ENCODE results near the gene CACNA1I. TPM values are rescaled to one million over a fixed set of nuclear protein-coding genes. Genes with fewer than 3 reads are reported as not detected.

The CACNA1I gene
- total RNA-seq, 1 donor from 2014 or later = 0.03 TPM

DNA sequence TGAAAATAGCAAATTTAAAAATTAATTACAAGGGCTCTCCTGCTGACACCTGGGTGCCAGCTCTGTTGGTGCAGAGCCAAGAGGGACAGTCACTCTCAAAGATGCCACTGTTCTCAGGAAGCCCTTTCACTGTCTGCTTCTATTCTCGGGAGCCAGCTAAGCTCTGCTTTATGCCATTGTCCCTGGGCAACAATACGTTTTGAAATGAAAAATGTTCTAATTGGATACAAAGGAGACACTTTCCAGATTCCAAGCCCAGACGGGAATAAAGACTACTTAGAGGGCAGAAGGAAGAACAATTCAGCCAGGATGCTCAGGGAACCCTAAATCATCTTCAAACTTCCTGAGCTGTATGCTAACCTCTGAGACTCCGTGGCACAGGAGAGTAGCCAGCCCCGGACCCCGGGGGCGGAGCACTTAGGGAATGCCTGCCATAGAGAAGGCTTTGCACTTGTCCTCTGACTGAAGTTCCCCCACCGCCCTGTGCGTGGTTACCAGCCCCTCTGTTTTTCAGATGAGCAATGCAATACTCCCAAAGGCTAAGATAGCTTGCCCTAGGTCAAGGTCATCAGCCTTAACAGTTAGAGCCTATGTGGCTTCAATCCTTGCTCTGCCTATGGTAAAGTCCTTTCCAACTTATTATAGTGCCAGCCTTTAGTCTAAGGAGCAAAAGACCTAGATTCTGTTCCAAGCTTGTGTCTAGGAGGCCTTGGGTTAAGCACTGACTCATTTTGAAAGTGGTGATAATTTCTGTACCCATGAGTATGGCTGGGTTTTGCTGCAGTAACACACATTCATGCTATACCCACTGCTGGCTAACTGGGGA is 150.9 kb downstream of the CACNA1I start:
- Mint-ChIP-seq H3K4me1 (ENCODE audit: unreplicated experiment) (no peaks in the 10 kb centered on the region), H3K4me3 (ENCODE audit: unreplicated experiment) (no peak overlapping the region), H3K9me3 (ENCODE audit: unreplicated experiment) (no peaks in the 10 kb centered on the region), H3K27ac (ENCODE audit: unreplicated experiment) (no peak overlapping the region), H3K27me3 (ENCODE audit: unreplicated experiment) (peaks cover 32% of the 10 kb centered on the region), H3K36me3 (ENCODE audit: unreplicated experiment) (no peaks in the 10 kb centered on the region)
- no peak for DNase-seq (ENCODE audit: extremely low spot score, unreplicated experiment)
- TF ChIP-seq, protein P1, sequence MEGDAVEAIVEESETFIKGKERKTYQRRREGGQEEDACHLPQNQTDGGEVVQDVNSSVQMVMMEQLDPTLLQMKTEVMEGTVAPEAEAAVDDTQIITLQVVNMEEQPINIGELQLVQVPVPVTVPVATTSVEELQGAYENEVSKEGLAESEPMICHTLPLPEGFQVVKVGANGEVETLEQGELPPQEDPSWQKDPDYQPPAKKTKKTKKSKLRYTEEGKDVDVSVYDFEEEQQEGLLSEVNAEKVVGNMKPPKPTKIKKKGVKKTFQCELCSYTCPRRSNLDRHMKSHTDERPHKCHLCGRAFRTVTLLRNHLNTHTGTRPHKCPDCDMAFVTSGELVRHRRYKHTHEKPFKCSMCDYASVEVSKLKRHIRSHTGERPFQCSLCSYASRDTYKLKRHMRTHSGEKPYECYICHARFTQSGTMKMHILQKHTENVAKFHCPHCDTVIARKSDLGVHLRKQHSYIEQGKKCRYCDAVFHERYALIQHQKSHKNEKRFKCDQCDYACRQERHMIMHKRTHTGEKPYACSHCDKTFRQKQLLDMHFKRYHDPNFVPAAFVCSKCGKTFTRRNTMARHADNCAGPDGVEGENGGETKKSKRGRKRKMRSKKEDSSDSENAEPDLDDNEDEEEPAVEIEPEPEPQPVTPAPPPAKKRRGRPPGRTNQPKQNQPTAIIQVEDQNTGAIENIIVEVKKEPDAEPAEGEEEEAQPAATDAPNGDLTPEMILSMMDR (IDR thresholded peaks at IDR 0.05) = no peak

DNA sequence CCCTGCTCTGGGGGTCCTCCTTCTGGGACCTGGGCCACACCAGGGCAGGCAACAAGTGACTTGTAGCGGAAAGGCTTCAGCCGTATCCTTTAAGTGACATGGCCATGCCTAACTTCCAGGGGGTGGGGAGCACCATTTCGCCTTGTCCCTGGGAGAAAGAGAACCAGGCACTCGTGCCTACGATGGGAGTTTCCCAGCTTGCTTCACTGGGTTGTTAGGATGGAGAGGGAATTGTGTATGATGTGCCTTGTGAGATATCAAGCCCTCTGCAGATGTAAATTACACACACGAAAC is 151.4 kb downstream of the CACNA1I start:
- no peak overlapping the region for H3K4me3 Mint-ChIP-seq (ENCODE audit: unreplicated experiment)
- H3K9me3 Mint-ChIP-seq (ENCODE audit: unreplicated experiment) = no peaks in the 10 kb centered on the region
- H3K27me3 Mint-ChIP-seq (ENCODE audit: unreplicated experiment) = peaks cover 33% of the 10 kb centered on the region

DNA sequence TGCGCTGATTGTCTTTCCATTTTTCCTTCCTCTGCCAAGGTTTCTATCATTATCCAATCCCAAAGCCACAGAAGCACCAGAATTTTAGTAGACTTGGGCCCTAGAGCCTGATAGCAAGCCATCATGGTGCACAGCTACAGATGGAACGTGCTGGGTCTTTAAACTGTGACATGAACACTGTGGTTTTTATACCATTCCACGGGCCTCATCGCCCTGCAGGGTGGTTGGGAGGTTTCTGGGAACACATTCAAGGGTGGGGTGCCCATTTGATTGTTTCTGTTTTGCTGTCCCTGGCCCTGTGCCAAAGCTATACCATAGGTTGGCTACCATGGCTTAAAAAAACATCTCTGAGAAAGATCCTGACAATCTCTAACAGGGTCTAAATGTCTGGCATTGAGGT is 151.9 kb downstream of the CACNA1I start:
- Mint-ChIP-seq H3K27ac (ENCODE audit: unreplicated experiment) (no peak overlapping the region), H3K9me3 (ENCODE audit: unreplicated experiment) (no peaks in the 10 kb centered on the region), H3K27me3 (ENCODE audit: unreplicated experiment) (peaks cover 33% of the 10 kb centered on the region), H3K4me1 (ENCODE audit: unreplicated experiment) (no peaks in the 10 kb centered on the region), H3K36me3 (ENCODE audit: unreplicated experiment) (no peaks in the 10 kb centered on the region), H3K4me3 (ENCODE audit: unreplicated experiment) (no peak overlapping the region)
- TF ChIP-seq, protein P1 (IDR thresholded peaks at IDR 0.05) = no peak
- DNase-seq (ENCODE audit: extremely low spot score, unreplicated experiment) = peak; percentile 38

More for the DNA sequence above, 151.4 kb downstream of the CACNA1I start:
- Mint-ChIP-seq H3K27ac (ENCODE audit: unreplicated experiment) (no peak overlapping the region), H3K4me1 (ENCODE audit: unreplicated experiment) (no peaks in the 10 kb centered on the region), H3K36me3 (ENCODE audit: unreplicated experiment) (no peaks in the 10 kb centered on the region)
- TF ChIP-seq, protein P1 (IDR thresholded peaks at IDR 0.05) = no peak
- DNase-seq (ENCODE audit: extremely low spot score, unreplicated experiment) = no peak

GRCh38 chr22:39723463-39723862 is 152.9 kb downstream of the CACNA1I start:
- Mint-ChIP-seq H3K4me3 (ENCODE audit: unreplicated experiment) (no peak overlapping the region), H3K27ac (ENCODE audit: unreplicated experiment) (no peak overlapping the region), H3K27me3 (ENCODE audit: unreplicated experiment) (peaks cover 32% of the 10 kb centered on the region), H3K9me3 (ENCODE audit: unreplicated experiment) (no peaks in the 10 kb centered on the region), H3K36me3 (ENCODE audit: unreplicated experiment) (no peaks in the 10 kb centered on the region), H3K4me1 (ENCODE audit: unreplicated experiment) (no peaks in the 10 kb centered on the region)
- DNase-seq (ENCODE audit: extremely low spot score, unreplicated experiment) = peak; percentile 78
- TF ChIP-seq, protein P1 (IDR thresholded peaks at IDR 0.05) = no peak

DNA sequence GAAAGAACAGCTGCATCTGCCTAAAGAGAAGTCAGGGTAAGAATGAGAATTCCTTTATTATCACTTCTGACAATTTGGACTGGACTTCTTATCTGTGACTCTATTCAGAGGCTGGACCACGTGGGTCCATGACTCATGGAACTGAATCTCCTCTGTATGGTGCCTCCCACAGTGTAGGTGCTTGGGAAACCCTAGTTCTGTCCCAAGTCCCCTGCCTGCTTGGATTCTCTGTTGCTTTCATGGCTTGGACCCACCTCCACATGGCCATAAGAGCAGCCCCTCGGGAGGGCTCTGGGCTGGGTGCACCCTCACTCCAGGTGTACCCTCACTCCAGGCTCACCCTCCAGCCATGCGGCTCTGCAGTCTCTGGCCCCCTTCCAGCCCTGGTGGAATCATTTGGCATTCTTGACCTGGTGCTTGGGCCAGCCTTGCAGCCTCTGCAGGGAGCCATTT is 153.4 kb downstream of the CACNA1I start:
- H3K27ac Mint-ChIP-seq (ENCODE audit: unreplicated experiment) = no peak overlapping the region
- H3K27me3 Mint-ChIP-seq (ENCODE audit: unreplicated experiment) = peaks cover 32% of the 10 kb centered on the region
- no peak overlapping the region for H3K4me3 Mint-ChIP-seq (ENCODE audit: unreplicated experiment)
- no peaks in the 10 kb centered on the region for H3K4me1 Mint-ChIP-seq (ENCODE audit: unreplicated experiment)
- peak; percentile 38 for DNase-seq (ENCODE audit: extremely low spot score, unreplicated experiment)
- H3K9me3 Mint-ChIP-seq (ENCODE audit: unreplicated experiment) = no peaks in the 10 kb centered on the region
- TF ChIP-seq, protein P1 (IDR thresholded peaks at IDR 0.05) = no peak
- no peaks in the 10 kb centered on the region for H3K36me3 Mint-ChIP-seq (ENCODE audit: unreplicated experiment)
